Heart left ventricle (tissue), 16 donors: ENCODE data around the gene PUDP. TPM values are rescaled to one million over a fixed set of nuclear protein-coding genes. Genes with fewer than 3 reads are reported as not detected.

Source experiments
- ATAC-seq, 4 donors: fragments of 200-7000 bp; cut with Tn5 transposase; one replicate each; pipeline ENCODE4 v1.9.1; 2020 to 2022; ENCODE audit warnings: moderate library complexity in 4 of 4, mild to moderate bottlenecking in 3 of 4, moderate number of reproducible peaks in 1 of 4
- DNase-seq, 5 donors: peaks; one replicate each; pipeline ENCODE4 v3.0.0-alpha.2; 2020
- H3K27ac ChIP-seq, 12 donors: fragments of 200-600 bp; sonication (generic) in 4 of 12; one replicate each; pipeline versions ENCODE4 v1.5.0 to v1.8.0; 2016 to 2022; ENCODE audit warnings: mild to moderate bottlenecking in 2 of 12
- H3K27me3 ChIP-seq, 9 donors: fragments of 200-600 bp; sonication (generic) in 2 of 9; one replicate each; pipeline versions ENCODE4 v1.5.1 to v1.8.0; 2016 to 2022; ENCODE audit warnings: mild to moderate bottlenecking in 3 of 9
- H3K36me3 ChIP-seq, 9 donors: fragments of 200-600 bp; sonication (generic) in 2 of 9; one replicate each; pipeline versions ENCODE4 v1.5.0 to v1.8.0; 2018 to 2022; ENCODE audit warnings: mild to moderate bottlenecking in 2 of 9
- H3K4me1 ChIP-seq, 12 donors: fragments of 200-600 bp; sonication (generic) in 4 of 12; one replicate each; pipeline versions ENCODE4 v1.5.0 to v1.8.0; 2016 to 2022; ENCODE audit warnings: mild to moderate bottlenecking in 3 of 12
- H3K4me3 ChIP-seq, 12 donors: fragments of 200-600 bp; sonication (generic) in 4 of 12; one replicate each; pipeline versions ENCODE4 v1.5.0 to v1.8.0; 2017 to 2022; ENCODE audit warnings: mild to moderate bottlenecking in 9 of 12, moderate library complexity in 4 of 12
- H3K9me3 ChIP-seq, 12 donors: fragments of 200-600 bp; sonication (generic) in 4 of 12; one replicate each; pipeline versions ENCODE4 v1.5.0 to v1.8.0; 2016 to 2022; ENCODE audit warnings: mild to moderate bottlenecking in 1 of 12
- POLR2A ChIP-seq, 2 donors: fragments of 450-650 bp; IDR thresholded peaks; one replicate each; pipeline ENCODE4 v1.6.1; 2017; ENCODE audit warnings: antibody characterized with exemption in 2 of 2, mild to moderate bottlenecking in 2 of 2, moderate library complexity in 2 of 2
- WGBS, 4 donors: extraction: QIAGEN DNeasy Blood & Tissue Kit in 2 of 4; methylation state at CpG; one replicate each; pipeline versions ENCODE4 v1.1.5 to v1.1.7; 2013 to 2018; 5-methylcytosine and 5-hydroxymethylcytosine counted together
- intact Hi-C, 10 donors: fragments of 100-400 bp; cut with DNase I; formaldehyde crosslinking; loops; one replicate each; pipeline versions ENCODE4 v1.11.1 to v1.14.2; 2022
- polyA plus RNA-seq, 2 donors: library from polyadenylated mRNA; stranded (reverse); fragments of 200-250 nt; gene quantifications; one replicate each; pipeline ENCODE4 v1.2.3, GENCODE V29; 2013
- total RNA-seq, 9 donors: library from RNA; depleted of rRNA in 2 of 9; stranded (reverse); fragments of >200 nt in 2 of 9; fragmentation: NEBNext Ultra II Directional in 3 of 9; extraction: Animal tissue kit (Norgen Biotek cat#: 25700) in 3 of 9; gene quantifications; one replicate each; pipeline versions ENCODE4 v1.1.0 to v1.2.4, GENCODE V29; 2016 to 2023
- TF ChIP-seq, protein P1 (sequence below), 12 donors: fragments of 200-600 bp; sonication (generic) in 4 of 12; IDR thresholded peaks; one replicate each; pipeline versions ENCODE4 v1.5.0 to v1.8.0; 2018 to 2022; ENCODE audit warnings: antibody characterized with exemption in 12 of 12, mild to moderate bottlenecking in 5 of 12
- donor health status: ischemic (EF 13 %, LVEDD 7.1; RV severe dilation, severe dysfunction).
- donor health status: healthy with polysubstance abuse.
- donor health status: DM: no; HTN: yes; CAD: no.
- donor health status: DM: no; HTN: no; CAD: no.
- donor health status: ischemic (EF 25% LVEDD 6.9; RV normal size, moderate dysfunction).
- donor health status: ischemic (EF 25% LVEDD 5.7; RV mildly dilated, moderate dysfunction).
- donor health status: healthy.
- donor health status: DM: yes; HTN: yes; CAD: no.
- donor health status: ischemic (EF 35%, LVEDD 5.7; RV mildly dilated, moderate dysfunction).
- donor health status: nonischemic (EF 11% LVEDD 7.7; RV severe dilation, severe dysfunction).
- donor health status: DM: yes; HTN: yes; CAD: no.
- donor health status: PGD.
- donor health status: ischemic (EF 29% LVEDD 5.4; RV normal size, mild dysfunction).
- donor health status: nonischemic (EF 23%, LVEDD 6.1; RV moderate dilation, normal function).

Gene PUDP
- total and polyA plus RNA-seq, 11 donors, result 11.2 to 36.4 (median 25.0) TPM

DNA sequence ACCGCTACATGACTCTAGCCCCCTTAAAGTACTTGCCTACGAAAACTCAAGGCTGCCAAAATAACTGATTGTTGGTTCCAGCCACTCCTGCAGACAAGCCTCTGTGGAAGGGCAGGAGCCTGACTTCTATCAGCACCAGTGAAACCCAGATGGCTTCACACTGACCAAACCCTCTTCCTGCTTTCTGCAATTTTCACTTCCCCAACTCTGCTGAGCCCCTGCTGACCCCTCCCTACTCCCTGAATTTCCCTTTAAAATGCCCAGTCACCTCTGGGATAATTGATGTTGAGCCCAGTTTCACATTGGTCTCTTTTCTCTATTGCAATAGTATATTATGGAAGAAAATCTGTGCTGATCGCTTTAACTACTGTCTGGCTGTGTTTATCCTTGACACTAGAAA is 62.1 kb downstream of the PUDP start:
- ATAC-seq (peak in 2 of 4 donors; percentile 39 to 62), DNase-seq (no peak)
- Histone ChIP-seq H3K36me3 (peaks cover 0 to 4% (median 0%) of the 10 kb centered on the region in 9 donors), H3K27me3 (no peaks in the 10 kb centered on the region), H3K27ac (no peak overlapping the region), H3K4me3 (no peak overlapping the region), H3K9me3 (no peaks in the 10 kb centered on the region), H3K4me1 (peaks cover 0 to 53% (median 0%) of the 10 kb centered on the region in 12 donors)
- 76 to 87% (median 82%) methylated on average over 3 of the region's 3 CpGs for WGBS, 4 donors
- TF ChIP-seq POLR2A (IDR thresholded peaks at IDR 0.05), result no peak
- TF ChIP-seq, protein P1, sequence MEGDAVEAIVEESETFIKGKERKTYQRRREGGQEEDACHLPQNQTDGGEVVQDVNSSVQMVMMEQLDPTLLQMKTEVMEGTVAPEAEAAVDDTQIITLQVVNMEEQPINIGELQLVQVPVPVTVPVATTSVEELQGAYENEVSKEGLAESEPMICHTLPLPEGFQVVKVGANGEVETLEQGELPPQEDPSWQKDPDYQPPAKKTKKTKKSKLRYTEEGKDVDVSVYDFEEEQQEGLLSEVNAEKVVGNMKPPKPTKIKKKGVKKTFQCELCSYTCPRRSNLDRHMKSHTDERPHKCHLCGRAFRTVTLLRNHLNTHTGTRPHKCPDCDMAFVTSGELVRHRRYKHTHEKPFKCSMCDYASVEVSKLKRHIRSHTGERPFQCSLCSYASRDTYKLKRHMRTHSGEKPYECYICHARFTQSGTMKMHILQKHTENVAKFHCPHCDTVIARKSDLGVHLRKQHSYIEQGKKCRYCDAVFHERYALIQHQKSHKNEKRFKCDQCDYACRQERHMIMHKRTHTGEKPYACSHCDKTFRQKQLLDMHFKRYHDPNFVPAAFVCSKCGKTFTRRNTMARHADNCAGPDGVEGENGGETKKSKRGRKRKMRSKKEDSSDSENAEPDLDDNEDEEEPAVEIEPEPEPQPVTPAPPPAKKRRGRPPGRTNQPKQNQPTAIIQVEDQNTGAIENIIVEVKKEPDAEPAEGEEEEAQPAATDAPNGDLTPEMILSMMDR (IDR thresholded peaks at IDR 0.05), result no peak
- intact Hi-C loops, result no loop called here

DNA sequence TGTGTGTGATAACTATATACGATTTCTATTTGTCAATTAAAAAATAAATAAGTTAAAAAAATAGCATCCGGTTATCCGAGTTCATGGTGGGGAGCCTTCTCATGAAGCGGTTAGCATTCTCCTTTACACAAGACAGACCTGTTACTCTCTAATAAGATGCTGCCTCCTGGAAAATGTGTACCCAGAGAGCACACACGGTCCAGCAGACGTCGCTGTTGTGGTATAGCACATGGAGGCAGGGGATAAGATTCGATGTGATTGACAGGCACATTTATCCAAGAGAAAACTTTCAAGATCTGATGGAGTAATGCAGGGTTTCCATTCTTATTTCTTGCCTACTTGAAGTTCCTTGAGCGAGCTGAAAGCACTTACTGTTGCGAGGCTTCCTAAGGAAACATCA is 63.1 kb downstream of the PUDP start:
- Histone ChIP-seq H3K27me3 (no peaks in the 10 kb centered on the region), H3K4me3 (no peak overlapping the region), H3K27ac (no peak overlapping the region), H3K4me1 (peaks cover 0 to 46% (median 0%) of the 10 kb centered on the region in 12 donors), H3K9me3 (no peaks in the 10 kb centered on the region), H3K36me3 (peaks cover 0 to 4% (median 0%) of the 10 kb centered on the region in 9 donors)
- TF ChIP-seq, protein P1 (IDR thresholded peaks at IDR 0.05), result no peak
- no peak for TF ChIP-seq POLR2A (IDR thresholded peaks at IDR 0.05)
- ATAC-seq, result no peak
- intact Hi-C loops, result no loop called here
- DNase-seq, result no peak
- WGBS, 4 donors, result 93 to 96% (median 96%) methylated on average over 10 of the region's 10 CpGs

DNA sequence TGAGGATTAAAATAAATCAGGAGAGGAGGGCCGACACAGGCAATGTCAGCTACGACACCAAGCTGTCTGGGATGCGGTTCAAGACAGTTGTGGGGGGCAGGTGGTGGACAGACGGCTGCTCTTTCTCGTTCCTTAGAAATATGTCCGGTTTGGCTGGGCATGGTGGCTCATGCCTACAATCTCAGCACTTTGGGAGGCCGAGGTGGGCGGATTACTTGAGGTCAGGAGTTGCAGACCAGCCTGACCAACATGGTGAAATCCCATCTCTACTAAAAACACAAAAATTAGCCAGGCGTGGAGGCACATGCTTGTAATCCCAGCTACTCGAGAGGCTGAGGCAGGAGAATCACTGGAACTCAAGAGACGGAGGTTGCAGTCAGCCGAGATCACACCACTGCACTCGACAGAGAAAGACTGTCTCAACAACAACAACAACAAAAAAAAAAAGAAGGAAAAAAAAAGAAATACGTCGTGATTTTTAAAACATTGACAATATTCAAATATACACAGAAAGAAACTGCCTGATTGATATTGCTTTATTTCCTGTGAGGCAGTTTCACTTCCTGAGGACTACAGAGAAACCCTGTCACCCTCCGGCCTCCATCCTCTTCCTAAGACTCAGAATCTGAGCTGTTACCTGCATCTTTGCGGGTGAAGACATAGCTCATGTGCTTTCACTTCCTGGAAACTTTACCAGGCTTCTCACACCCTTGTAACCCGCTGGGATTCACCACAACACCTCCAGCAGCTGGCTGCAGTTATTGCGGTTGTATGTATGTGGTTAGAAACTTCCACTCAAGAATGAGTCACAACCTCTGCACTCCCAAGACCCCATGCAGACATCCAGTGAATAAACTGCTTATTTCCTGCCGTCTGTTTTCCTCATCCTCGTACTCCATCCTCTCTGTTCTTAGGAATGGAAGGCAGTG is 64.2 kb downstream of the PUDP start:
- TF ChIP-seq POLR2A (IDR thresholded peaks at IDR 0.05), result no peak
- TF ChIP-seq, protein P1 (IDR thresholded peaks at IDR 0.05), result no peak
- ATAC-seq, result peak in 3 of 4 donors; percentile 57 to 66 (median 60)
- DNase-seq, result no peak
- H3K27ac ChIP-seq, result peak overlapping the region in 1 of 12 donors; percentile 57
- H3K36me3 ChIP-seq, result peaks cover 0 to 4% (median 0%) of the 10 kb centered on the region in 9 donors
- intact Hi-C loops, result no loop called here
- H3K27me3 ChIP-seq, result no peaks in the 10 kb centered on the region
- 67 to 73% (median 71%) methylated on average over 21 of the region's 21 CpGs for WGBS, 4 donors
- peak overlapping the region in 1 of 12 donors; percentile 6 for H3K4me3 ChIP-seq
- peaks cover 0 to 46% (median 0%) of the 10 kb centered on the region in 12 donors for H3K4me1 ChIP-seq
- no peaks in the 10 kb centered on the region for H3K9me3 ChIP-seq

DNA sequence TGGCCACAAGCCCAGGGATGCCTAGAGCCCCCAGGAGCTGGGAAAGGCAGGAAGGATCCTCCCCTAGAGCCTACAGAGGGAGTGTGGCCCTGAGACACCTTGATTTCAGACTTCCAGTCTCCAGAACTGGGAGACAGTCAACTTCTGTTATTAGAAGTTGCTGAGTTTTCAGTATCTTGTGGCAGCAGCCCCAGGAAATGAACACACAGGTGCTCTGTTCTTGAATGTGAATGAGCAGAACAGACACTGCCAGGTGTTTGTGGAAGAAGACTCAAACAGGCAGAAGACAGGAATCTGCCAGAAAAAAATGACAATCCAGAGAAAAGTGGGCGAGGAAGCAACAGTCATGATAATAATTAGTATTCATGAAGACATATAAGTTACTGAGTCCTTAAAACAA is 64.9 kb downstream of the PUDP start:
- TF ChIP-seq, protein P1 (IDR thresholded peaks at IDR 0.05), result no peak
- TF ChIP-seq POLR2A (IDR thresholded peaks at IDR 0.05), result no peak
- H3K27me3 ChIP-seq, result no peaks in the 10 kb centered on the region
- 89 to 98% (median 95%) methylated on average over 1 of the region's 1 CpG for WGBS, 4 donors
- H3K9me3 ChIP-seq, result no peaks in the 10 kb centered on the region
- intact Hi-C loops, result no loop called here
- no peak for ATAC-seq
- DNase-seq, result no peak
- no peak overlapping the region for H3K4me3 ChIP-seq
- peaks cover 0 to 46% (median 0%) of the 10 kb centered on the region in 12 donors for H3K4me1 ChIP-seq
- peaks cover 0 to 4% (median 0%) of the 10 kb centered on the region in 9 donors for H3K36me3 ChIP-seq
- H3K27ac ChIP-seq, result peak overlapping the region in 1 of 12 donors; percentile 57
